OCI-LY3 (cell line): ENCODE measurements around the gene AGR3.

Source experiments
- H2AFZ ChIP-seq: fragments of 200-600, 300-600 bp; shearing (Covaris generic); 2 replicates; pipeline ENCODE4 v1.6.0; 2014; ENCODE audit warnings: antibody characterized with exemption, low read depth, low read length
- H3K27ac ChIP-seq: fragments of 200-600, 300-600 bp; sonication (generic); 2 replicates; pipeline ENCODE4 v1.5.1; 2014; ENCODE audit warnings: mild to moderate bottlenecking, low read length, moderate library complexity, mixed read lengths
- H3K27me3 ChIP-seq: fragments of 200-600, 300-600 bp; sonication (generic); 2 replicates; pipeline ENCODE4 v1.6.1; 2014; ENCODE audit warnings: low read depth, low read length, mixed read lengths
- H3K36me3 ChIP-seq: fragments of 200-600, 300-600 bp; sonication (generic); replicated peaks from 2 replicates; pipeline ENCODE3; 2014; ENCODE audit warnings: low read depth, low read length, mixed read lengths
- H3K4me1 ChIP-seq: fragments of 300-600, 200-600 bp; sonication (generic); 2 replicates; pipeline ENCODE4 v1.6.1; 2014; ENCODE audit warnings: low read length, mixed read lengths
- H3K4me2 ChIP-seq: fragments of 200-600, 300-600 bp; sonication (generic); 2 replicates; pipeline ENCODE4 v1.6.1; 2014; ENCODE audit warnings: low read length, mixed read lengths
- H3K4me3 ChIP-seq: fragments of 300-600, 200-600 bp; sonication (generic); 2 replicates; pipeline ENCODE4 v1.5.1; 2014; ENCODE audit warnings: antibody characterized with exemption, mild to moderate bottlenecking, low read length, moderate library complexity
- H3K79me2 ChIP-seq: fragments of 300-600, 200-600 bp; shearing (Covaris generic); 2 replicates; pipeline ENCODE4 v1.6.1; 2014; ENCODE audit warnings: mild to moderate bottlenecking, low read length, mixed read lengths
- H3K9ac ChIP-seq: fragments of 300-600, 200-600 bp; shearing (Covaris generic); 2 replicates; pipeline ENCODE4 v1.6.0; 2014; ENCODE audit warnings: mild to moderate bottlenecking, low read length, moderate library complexity
- H3K9me3 ChIP-seq: fragments of 200-600, 300-600 bp; shearing (Covaris generic); 2 replicates; pipeline ENCODE4 v1.6.1; 2014; ENCODE audit warnings: low read length, mixed read lengths; ENCODE audit not compliant: insufficient read depth
- H4K20me1 ChIP-seq: fragments of 200-600, 300-600 bp; sonication (generic); 2 replicates; pipeline ENCODE4 v1.6.1; 2016; ENCODE audit warnings: low read length, mixed read lengths; ENCODE audit not compliant: insufficient read depth
- CTCF ChIP-seq: fragments of 200-600, 300-600 bp; sonication (generic); IDR thresholded peaks from 2 replicates; pipeline ENCODE4 v1.5.1; 2014; ENCODE audit warnings: antibody characterized with exemption, low read length, low read depth
- EZH2phosphoT487 ChIP-seq: fragments of 200-600 bp; shearing (Covaris generic); IDR thresholded peaks from 2 replicates; pipeline ENCODE4 v1.6.1; 2018; ENCODE audit warnings: antibody characterized with exemption, mixed run types, low read depth

The AGR3 gene

DNA sequence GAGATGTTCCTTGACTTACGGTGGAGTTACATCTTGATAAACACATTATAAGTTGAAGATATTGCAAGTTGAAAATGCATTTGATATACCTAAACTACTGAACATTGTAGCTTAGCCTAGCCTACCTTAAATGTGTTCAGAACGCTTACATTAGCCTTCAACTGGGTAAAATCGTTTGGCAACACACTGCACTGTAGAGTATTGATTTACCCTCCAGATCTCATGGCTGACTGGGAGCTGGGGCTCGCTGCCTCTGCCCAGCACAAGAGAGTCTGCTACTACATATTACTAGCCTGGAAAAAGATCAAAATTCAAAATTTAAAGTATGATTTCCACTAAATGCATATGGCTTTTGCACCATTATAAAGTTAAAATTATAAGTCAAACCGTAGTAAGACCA, 7.5 kb upstream of the AGR3 start:
- H3K4me1 ChIP-seq: peaks cover 33% of the 10 kb centered on the region
- no peak overlapping the region for H3K4me2 ChIP-seq
- H3K27ac ChIP-seq: no peak overlapping the region
- H3K79me2 ChIP-seq: no peaks in the 10 kb centered on the region
- TF ChIP-seq EZH2phosphoT487 (no peak), CTCF (no peak)
- H3K9me3 ChIP-seq: no peaks in the 10 kb centered on the region
- H3K4me3 ChIP-seq: no peak overlapping the region
- no peak overlapping the region for H3K9ac ChIP-seq
- H3K36me3 ChIP-seq: no peaks in the 10 kb centered on the region
- no peaks in the 10 kb centered on the region for H3K27me3 ChIP-seq
- H2AFZ ChIP-seq: no peak overlapping the region
- H4K20me1 ChIP-seq: no peaks in the 10 kb centered on the region

GRCh38 chr7:16883918-16884317, 2.1 kb upstream of the AGR3 start:
- no peaks in the 10 kb centered on the region for H3K36me3 ChIP-seq
- H3K4me1 ChIP-seq: peaks cover 7% of the 10 kb centered on the region; the same call in 1 of the 2 replicates
- H3K4me3 ChIP-seq: no peak overlapping the region
- no peak overlapping the region for H3K4me2 ChIP-seq
- H3K9ac ChIP-seq: no peak overlapping the region
- H2AFZ ChIP-seq: no peak overlapping the region
- H3K79me2 ChIP-seq: no peaks in the 10 kb centered on the region
- no peaks in the 10 kb centered on the region for H4K20me1 ChIP-seq
- TF ChIP-seq CTCF (no peak), EZH2phosphoT487 (no peak)
- H3K27me3 ChIP-seq: no peaks in the 10 kb centered on the region
- H3K9me3 ChIP-seq: no peaks in the 10 kb centered on the region
- no peak overlapping the region for H3K27ac ChIP-seq

GRCh38 chr7:16880554-16880953, 1.2 kb downstream of the AGR3 start:
- no peaks in the 10 kb centered on the region for H3K27me3 ChIP-seq
- no peak overlapping the region for H2AFZ ChIP-seq
- H3K9ac ChIP-seq: no peak overlapping the region
- no peaks in the 10 kb centered on the region for H3K36me3 ChIP-seq
- peaks cover 7% of the 10 kb centered on the region; the same call in 1 of the 2 replicates for H3K4me1 ChIP-seq
- no peak overlapping the region for H3K4me2 ChIP-seq
- H3K9me3 ChIP-seq: no peaks in the 10 kb centered on the region
- H3K4me3 ChIP-seq: no peak overlapping the region
- no peaks in the 10 kb centered on the region for H3K79me2 ChIP-seq
- H4K20me1 ChIP-seq: no peaks in the 10 kb centered on the region
- no peak overlapping the region for H3K27ac ChIP-seq
- no peak for TF ChIP-seq CTCF
- no peak for TF ChIP-seq EZH2phosphoT487

- H3K4me2 ChIP-seq: no peak overlapping the region
- no peaks in the 10 kb centered on the region for H3K27me3 ChIP-seq
- no peaks in the 10 kb centered on the region for H4K20me1 ChIP-seq
- peaks cover 7% of the 10 kb centered on the region; the same call in 1 of the 2 replicates for H3K4me1 ChIP-seq
- no peak overlapping the region for H3K9ac ChIP-seq
- TF ChIP-seq CTCF (no peak), EZH2phosphoT487 (no peak)
- H3K27ac ChIP-seq: no peak overlapping the region
- H3K4me3 ChIP-seq: no peak overlapping the region
- no peak overlapping the region for H2AFZ ChIP-seq
- no peaks in the 10 kb centered on the region for H3K36me3 ChIP-seq
- no peaks in the 10 kb centered on the region for H3K79me2 ChIP-seq
- H3K9me3 ChIP-seq: no peaks in the 10 kb centered on the region
These were observed 2.6 kb downstream of the AGR3 start for GRCh38 chr7:16879181-16879580.
